ENCODE measurements around the gene FAM167B.
A peak's percentile ranks its signal among the peaks of the same experiment; 100 is the strongest.

Gene FAM167B

DNA sequence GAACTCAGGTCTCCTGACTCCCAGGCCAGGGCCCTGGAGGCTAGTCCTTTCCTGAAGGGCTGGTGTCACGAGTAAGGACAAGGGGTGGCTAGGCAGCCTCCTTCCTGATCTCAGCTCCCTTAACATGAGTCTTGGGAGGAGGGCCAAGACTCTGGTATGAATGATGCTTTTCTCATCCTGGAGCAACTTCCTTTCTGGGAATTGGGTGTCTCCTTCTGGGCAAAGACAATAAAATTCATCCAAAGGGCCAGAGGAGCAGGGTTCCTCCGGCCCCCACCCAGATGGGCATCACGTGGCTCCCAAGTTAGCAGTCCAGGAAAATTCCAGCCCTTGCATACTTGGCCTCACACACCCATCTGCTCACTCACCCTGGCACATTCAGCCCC, at the start of gene FAM167B:
Gene FAM167B, plus strand, starts transcription at position 335 of the 386 bp plus-strand sequence. CDS start 200 bp downstream, outside the sequence.
- DNase-seq (ENCODE audit: low read depth, low spot score) = no peak

DNA sequence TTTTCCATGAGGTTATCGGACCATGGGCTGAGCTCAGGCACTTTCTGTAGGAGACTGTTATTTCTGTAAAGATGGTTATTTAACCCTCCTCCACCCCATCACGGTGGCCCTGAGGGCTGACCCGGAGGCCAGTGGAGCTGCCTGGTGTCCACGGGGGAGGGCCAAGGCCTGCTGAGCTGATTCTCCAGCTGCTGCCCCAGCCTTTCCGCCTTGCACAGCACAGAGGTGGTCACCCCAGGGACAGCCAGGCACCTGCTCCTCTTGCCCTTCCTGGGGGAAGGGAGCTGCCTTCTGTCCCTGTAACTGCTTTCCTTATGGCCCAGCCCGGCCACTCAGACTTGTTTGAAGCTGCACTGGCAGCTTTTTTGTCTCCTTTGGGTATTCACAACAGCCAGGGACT, 49.2 kb upstream of the FAM167B start:
- DNase-seq (ENCODE audit: low read depth, low spot score) = no peak

DNA sequence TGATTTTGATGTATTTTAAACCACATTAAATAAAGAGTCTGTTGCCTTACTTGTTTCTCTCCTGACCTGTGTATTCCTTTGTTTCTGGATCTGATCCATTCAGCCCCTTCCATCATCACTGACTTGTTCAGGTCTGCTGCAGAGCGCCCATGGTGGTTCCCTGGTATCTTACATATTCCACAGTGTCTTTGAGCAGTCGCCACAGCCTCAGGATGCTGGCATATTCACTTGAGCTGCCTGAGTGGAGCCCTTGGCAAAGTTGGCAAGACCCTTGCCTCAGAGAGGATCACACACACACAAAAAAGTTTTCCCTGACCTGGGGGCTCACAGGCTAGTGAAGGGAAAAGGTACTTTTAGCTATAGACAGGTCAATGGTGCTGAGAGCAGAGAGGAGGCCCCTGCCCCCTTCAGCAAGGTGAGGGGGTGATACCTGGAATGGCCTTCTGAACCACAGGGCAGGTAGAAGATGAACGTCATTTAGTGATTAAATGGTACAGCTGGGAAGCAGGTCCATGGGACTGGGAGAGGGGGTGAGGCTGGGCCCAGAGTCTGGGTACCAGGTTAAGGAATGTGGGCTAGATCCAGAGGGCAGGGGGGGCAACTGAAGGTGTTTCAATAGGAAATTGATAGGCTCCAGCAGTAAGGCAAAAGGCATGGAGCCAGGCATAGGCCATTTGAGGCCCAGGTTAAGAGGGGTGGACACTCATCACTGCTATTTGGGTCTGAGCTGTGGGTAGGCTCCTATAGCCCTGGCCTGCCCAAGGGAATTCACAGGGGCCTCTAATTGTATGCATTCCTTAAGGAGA, 48.6 kb upstream of the FAM167B start:
- no peak for DNase-seq (ENCODE audit: low read depth, low spot score)

DNA sequence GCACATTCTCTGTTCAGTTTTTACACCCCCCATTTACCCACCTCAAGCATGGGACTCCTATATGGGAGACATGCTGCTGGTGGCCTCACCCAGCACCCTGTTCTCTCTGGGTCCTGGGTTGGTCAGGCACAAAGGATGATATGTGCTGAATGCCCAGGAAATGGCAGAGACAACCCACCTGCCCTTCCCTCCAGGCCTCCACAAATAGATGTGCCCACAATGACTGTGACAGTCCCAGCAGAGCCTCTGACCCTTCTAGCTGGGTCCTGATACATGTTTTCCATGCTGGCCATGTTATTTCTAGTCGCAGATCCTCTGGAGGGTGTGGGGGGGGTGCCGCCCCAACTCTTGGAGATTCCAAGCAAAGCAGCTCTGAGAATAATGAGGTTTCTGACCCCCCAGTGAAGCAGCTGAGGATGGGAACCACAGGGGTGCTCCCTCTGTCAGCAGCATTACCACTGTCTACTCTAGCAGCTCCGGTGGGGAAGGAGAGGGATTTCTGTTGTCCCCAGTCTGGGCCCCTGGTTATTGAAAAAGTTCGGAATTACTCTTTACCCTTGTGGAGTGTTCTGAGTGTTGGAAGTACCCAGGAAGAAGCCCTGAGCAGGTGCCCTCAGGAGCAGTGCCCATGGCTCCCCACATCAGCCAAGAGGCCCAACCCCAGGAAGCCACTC, 47.8 kb upstream of the FAM167B start:
- no peak for DNase-seq (ENCODE audit: low read depth, low spot score)

DNA sequence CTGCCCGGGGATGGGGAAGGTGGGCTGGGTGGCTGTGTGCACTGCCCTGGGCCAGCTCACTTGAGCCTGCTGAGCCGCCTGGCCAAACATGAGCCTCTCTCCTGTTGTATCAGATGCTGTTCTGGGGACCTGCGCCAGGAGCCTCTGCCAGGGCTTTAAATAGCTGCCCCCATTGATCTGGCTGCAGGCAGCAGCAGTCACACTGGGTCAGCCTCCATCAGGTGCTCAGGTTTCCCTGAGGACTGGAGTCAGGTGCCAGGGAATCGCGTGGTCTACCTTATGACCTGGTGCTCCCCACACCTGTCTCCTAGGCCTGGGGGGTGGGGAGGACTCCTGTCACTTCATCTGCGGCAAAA, 47.3 kb upstream of the FAM167B start:
- DNase-seq (ENCODE audit: low read depth, low spot score) = no peak

DNA sequence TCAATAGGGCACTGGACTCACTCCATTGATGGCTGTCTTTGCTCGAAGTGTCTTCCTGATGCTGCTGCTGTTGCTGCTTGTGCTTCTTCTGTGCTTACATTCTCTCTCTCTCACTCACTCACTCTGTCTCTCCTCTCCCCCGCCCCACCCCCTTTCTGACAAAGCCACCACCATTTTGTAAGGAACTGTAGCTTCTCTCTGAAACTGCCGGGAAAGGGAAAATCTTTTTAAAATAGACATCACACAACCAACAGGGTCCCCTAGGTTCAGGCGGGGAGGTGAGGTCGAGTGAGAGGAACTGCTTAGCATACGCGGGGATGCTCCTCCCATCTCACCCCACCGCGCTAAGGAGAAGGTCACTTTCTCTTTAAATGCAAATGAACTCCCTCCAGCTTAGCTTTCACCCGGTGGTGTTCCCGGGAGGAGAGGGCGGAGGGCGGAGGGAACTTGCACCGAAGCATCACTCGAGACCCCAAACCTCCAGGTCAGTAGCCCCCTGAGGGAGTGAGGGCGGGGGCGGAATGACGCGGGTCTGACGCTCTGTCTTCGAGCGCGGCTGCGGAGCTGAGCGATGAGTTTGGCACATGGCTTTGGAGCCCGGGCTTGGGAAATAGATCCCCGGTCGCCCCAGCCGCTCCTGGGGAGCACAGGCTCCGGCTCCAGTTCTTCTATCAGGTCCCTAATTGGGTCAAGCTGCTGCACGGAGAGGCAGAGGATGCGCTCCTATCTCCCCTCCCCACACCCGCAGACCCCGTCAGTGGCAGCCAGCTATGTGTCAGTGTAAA, 46.6 kb upstream of the FAM167B start, which contains the start of gene CCDC28B:
Gene CCDC28B, plus strand, starts transcription at position 370 of the 785 bp plus-strand sequence. CDS start 1,341 bp downstream, outside the sequence.
- peak; percentile 41 for DNase-seq (ENCODE audit: low read depth, low spot score)

DNA sequence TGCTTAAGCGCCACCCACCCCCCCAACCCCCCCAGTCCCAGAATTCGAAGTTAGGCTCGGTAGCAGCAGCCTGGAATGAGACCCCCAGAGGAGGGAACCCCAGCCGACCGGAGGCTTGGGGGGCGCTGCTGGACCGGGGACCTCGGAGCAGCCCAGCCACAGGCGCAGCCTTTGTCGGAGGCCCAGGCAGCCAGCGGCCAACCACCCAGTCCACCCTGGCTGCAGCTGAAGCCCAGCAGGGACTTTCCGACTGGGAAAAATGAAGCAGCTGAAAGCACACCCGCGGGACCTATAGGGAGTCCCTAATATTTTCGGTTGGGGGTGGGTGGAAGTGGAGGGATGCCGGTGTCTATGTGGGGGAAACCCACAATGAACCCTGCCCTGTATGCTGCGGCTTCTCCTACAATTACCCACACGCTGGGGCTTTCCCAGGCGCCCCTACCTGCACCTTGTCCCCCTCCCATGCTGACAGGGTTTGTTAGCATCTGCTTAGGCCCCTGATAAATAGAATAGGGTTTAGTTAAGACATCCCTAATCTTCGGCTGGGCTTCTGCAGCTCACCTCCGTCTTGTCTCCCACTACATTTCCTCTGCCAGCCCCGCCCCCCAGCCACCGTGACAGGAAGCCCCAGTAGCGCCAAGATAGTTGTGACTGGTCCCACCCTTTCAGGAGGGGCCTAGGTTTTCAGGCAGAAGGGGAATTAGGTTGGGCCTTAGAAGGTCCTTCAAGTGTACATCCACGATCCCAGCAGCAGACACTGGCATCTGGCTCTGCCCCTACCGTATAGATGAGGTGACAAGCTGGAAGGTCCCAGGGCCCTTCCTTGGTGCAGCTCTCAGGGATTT, 45.8 kb upstream of the FAM167B start:
- no peak for DNase-seq (ENCODE audit: low read depth, low spot score)

DNA sequence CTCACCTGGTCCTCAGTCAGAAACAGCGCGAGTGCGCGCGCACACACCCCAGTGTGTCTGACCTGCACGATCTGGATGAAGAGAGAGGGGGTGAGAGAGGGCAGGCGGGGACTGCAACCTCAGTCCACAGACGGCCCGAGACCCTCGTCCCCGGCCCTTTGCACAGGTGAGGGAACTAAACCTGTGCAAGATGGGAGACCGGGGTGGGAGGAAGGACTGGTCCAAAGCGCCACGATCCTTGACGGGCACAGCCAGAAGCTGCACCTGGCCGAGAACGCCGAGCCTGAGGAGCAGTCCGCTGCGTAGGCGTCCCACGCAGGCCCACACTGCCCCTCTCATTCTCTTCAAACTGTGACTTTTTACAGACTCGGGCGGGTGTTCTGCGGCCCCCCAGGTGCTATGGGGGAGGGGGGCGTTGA, 42.1 kb upstream of the FAM167B start:
- no peak for DNase-seq (ENCODE audit: low read depth, low spot score)

DNA sequence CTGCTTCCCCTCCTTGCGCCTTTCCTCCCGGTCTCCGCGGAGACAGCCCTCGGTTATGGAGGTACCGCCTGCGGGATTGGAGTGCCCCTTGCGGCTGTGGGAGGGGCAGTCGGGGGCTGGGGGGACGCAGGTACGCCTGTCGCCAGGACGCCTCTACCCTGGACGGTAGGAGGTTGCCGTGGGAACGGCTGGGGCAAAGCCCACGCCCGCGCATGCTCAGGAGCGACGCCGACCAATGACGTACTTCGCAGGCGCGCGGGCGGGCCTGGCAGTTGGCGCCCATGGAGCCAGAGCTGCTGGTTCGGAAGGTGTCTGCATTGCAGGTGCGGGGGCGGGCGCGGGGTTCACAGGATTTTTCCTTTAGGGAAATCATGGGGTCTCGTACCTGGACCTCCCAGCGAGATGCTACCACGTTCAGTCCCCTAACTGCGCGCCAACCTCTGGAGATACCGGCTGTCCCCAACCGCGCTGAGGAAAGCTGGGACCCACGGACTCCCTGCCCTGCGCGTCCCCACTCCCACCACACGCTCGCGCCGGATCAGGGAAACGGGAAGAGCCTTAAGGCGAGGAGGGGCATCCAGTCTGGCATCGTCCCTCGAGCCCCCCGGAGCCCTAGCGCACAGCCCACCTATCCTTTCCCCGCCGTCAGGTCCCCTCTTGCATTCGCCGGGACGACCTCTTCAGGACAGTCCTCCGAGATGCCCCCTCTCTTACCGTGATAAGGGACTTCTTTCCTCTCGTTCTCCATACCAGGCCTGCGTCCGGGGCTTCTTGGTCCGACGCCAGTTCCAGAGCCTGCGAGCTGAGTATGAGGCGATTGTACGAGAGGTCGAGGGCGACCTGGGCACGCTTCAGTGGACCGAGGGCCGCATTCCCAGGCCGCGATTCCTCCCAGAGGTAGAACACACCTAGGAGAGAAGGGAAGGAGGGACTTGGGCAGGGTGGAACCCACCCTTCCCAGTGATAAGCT, 41.3 kb upstream of the FAM167B start, which contains the start of gene IQCC:
Gene IQCC, plus strand, starts transcription at position 271 of the 970 bp plus-strand sequence. Its CDS starts 11 bp downstream, at position 282.
- DNase-seq (ENCODE audit: low read depth, low spot score) = peak; percentile 45

DNA sequence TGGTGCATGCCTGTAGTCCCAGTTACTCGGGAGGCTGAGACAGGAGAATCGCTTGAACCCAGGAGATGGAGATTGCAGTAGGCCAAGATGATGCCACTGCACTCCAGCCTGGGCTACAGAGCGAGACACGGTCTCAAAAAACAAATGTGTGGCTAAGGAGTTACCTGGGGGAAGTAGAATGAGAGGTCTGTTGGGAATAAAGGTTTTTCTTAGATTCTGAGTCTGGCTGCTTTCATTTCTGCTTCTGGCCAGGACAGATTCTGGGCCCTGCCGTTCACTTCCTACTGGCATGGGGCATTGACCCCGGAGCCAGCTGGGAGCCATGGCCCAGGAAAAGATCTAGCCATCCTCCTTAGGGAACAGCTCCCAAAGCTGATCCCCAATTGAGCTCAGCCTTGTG, 38.6 kb upstream of the FAM167B start:
- DNase-seq (ENCODE audit: low read depth, low spot score) = no peak

DNA sequence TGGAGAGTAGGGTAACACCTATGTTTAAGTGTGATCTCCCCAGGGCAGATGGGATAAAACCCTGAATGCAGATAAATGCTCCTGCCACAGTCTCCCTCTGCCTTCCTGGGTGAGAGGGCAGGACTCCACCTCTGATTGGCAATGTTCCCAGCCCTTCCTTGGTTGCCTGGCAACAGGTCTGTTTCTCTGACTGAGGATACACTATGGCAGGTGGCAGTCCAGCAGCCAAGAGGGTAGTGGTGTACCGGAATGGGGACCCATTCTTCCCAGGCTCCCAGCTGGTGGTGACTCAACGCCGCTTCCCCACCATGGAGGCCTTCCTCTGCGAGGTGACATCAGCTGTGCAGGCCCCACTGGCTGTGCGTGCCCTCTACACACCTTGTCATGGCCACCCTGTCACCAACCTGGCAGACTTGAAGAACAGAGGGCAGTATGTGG, 38.1 kb upstream of the FAM167B start, which contains the start of gene DCDC2B:
Gene DCDC2B, plus strand, starts transcription at position 199 of the 438 bp plus-strand sequence. Its CDS starts 5 bp downstream, at position 204.
- no peak for DNase-seq (ENCODE audit: low read depth, low spot score)

DNA sequence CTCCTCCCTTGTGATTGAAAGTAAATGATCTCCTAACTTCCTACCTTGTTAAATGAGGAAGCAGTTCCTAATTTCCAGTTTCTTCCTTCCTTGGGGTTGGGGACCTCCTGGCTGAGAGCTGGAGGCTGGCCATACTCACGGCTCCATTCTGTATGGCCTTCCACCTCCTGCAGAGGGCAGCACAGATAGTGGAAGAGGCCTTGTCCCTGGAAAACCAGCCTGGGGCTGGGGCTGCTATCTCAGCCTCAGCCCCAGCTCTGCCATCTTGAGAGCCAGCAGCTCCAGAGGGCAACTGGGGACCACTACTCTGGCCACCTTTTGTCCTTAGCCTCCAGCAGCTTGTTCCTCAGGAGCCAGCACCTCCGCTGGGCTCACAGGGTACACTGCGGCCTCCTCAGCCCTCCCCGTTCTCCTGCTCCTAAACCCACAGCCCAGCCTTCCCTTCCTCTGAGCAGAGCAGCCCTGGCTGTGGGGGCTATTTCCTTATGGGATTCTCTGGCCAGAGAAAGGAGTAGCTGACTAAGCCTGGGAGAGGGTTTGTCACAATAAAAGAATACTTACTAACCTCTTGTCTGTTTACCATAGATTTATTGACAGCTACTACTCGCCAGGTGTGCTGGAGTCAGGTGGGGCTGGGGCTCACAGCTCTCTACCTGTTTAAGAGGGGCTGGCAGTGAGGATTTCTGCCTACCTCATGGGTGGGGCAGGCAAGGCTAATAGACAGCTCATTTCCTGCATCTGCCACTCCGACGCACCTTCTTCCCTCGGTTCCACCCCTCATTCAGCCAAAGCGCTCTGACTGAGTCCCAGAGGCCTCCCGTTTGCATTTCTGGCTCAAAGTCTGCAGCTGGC, 31.2 kb upstream of the FAM167B start:
- no peak for DNase-seq (ENCODE audit: low read depth, low spot score)

DNA sequence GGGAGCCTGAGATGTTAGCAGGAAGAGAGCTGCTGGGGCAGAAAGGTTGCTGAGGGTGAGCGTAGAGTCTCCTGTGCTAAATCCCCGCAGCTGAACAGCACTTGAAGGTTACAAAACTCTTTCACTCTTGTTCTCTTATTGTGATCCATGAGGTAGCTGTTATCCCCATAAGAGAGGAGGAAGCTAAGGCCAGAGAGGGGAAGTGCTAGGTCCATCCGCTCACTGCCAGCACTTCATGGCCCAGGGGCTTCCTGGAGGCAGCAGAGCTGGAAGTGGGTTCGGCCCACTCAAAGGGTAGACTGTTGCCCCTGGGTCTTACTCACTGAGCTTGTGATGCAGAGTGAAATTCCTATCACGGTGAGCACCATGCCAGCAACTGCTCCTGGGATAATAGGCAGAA, 30.5 kb upstream of the FAM167B start:
- DNase-seq (ENCODE audit: low read depth, low spot score) = no peak

DNA sequence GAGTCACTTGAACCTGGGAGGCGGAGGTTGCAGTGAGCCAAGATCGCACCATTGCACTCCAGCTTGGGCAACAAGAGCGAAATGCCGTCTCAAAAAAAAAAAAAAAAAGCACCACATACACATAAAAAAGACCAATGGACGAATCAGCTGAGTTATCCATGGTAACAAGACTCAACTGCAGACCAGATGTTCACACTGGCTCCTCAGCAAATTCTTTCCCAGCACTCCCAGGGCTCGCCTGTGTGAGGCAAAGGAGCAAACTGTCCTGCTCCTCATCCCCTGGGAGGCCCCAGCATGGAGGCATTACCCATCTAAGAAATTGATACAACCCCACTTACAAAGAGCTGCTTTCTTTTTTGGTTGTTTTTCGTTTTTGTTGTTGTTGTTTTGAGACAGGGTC, 28.0 kb upstream of the FAM167B start:
- DNase-seq (ENCODE audit: low read depth, low spot score) = no peak

DNA sequence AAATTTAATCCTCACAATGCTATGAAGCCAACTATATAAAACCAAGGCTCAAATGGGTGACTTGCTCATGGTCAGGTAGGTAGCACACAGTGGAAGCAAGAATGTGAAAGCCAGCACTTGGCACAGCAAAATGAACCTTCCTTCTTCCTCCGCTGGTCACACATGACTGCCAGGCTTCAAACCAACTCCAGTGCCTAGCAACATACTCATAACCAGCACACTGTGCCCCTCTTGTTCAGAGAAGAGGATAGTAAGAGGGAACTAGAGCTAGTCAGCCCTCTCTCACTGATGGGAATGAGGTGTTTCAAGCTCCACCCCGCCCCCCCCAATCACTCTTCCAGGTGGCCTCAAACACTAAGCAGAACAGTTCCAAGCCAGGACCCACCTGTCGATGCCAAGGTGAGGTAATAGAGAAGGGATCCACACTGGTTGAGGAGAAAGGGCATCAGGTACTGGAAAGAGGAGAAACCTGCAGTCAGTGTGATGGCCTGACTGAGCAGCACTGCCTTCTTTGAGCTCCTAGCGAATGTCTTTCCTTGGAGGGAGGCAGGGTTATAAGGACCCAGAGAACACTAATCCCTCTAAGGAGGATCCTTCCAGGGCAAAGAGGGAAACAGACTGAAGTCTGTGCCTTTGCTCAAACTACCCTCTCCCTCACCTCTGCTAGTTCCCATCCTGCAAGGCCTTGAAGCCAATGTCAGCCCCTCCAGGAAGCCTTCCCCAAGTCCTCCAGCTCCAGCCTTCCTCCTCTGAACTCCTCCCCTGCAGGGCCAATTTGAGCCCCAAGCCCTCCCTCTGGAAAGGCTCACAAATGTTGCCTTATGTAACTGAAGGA, 26.1 kb upstream of the FAM167B start:
- no peak for DNase-seq (ENCODE audit: low read depth, low spot score)

DNA sequence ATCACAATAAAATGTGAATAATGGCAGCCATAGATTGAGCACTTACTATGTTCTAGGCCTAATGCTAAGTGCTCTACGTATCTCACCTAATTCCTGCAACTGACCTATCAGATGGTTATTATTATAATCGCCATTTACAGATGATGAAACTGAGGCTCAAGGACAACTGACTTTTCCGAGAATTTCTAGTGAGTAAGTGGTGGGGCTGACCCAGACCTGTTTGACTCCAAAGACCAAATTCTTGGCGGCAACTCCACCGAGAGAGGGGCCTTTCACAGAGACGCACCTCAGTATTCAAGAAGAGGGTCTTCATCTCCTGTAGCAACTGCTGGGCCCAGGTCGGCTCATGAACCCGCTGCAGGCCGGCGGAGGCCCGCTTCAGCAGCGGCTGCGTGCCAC, 25.4 kb upstream of the FAM167B start:
- no peak for DNase-seq (ENCODE audit: low read depth, low spot score)

DNA sequence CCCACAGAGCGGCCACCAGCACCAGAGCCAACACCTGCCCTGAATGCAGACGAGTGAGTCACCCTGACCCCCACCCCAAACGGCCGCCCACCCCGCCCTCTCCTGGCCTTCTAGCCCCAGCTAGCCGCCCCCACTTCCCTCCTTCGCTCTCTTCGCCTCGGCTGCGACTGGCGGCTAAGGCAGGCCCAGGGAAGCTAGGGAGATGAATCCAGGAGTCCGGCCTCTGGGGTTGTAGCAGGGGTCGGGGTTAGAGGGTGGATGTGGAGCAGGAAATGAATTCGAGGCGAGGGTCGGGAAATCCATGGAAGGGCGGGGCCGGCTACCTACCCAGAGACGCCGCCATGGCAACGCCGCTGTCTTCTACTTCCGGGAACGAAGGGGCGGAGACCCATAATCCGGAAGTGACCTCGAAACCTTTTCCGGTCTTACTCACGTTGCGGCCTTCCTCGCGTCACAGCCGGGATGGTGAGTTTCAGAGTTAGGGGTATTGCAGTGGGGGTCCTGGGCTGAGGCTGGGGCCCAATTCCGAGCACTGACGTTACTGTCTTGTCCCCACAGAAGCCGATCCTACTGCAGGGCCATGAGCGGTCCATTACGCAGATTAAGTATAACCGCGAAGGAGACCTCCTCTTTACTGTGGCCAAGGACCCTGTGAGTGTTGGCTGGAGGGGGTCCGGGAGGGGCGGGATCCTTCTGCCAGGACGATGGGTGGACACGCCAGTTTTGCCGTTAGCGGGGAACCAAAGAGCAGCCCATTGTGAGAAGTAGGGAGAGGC, 24.9 kb upstream of the FAM167B start, which contains the start of the genes EIF3I and TMEM234:
Gene EIF3I, plus strand, starts transcription at position 428 of the 776 bp plus-strand sequence. Its CDS starts 35 bp downstream, at position 463.
Gene TMEM234, minus strand, starts transcription at position 374 of the 776 bp plus-strand sequence. Its CDS starts 31 bp downstream, at position 343.
- peak; percentile 65 for DNase-seq (ENCODE audit: low read depth, low spot score)

All from smooth muscle cell of the brain vasculature (primary cell).